GM23248 (cell line): ENCODE measurements around the gene KRTAP5-7.

Source experiments
- EZH2 ChIP-seq: fragments of 200-600 bp; sonication (generic); IDR thresholded peaks from 2 replicates; pipeline ENCODE4 v1.6.1; 2018; ENCODE audit warnings: antibody characterized with exemption, mild to moderate bottlenecking; ENCODE audit not compliant: insufficient read depth, poor library complexity, severe bottlenecking
- EZH2phosphoT487 ChIP-seq: fragments of 200-600 bp; sonication (generic); IDR thresholded peaks from 2 replicates; pipeline ENCODE4 v1.6.1; 2018; ENCODE audit warnings: antibody characterized with exemption, moderate library complexity, mild to moderate bottlenecking, low read depth; ENCODE audit not compliant: insufficient read depth

GRCh38 chr11:71548716-71549151 is 21.7 kb downstream of the KRTAP5-7 start:
- no peak for TF ChIP-seq EZH2phosphoT487
- no peak for TF ChIP-seq EZH2
